ENCODE data around the gene ESYT3.

The ESYT3 gene

GRCh38 chr3:138450181-138450580 is 15.8 kb downstream of the ESYT3 start:
- Histone ChIP-seq H2AFZ (ENCODE audit: low read depth, low read length, severe bottlenecking) (no peak overlapping the region), H3K27me3 (ENCODE audit: low read length) (no peaks in the 10 kb centered on the region), H3K9me3 (ENCODE audit: insufficient read depth, low read length) (no peaks in the 10 kb centered on the region), H3K9me2 (replicated peaks; ENCODE audit: insufficient read depth, low read length) (no peaks in the 10 kb centered on the region), H3K9ac (ENCODE audit: low read length) (no peak overlapping the region), H3K36me3 (ENCODE audit: low read length) (no peaks in the 10 kb centered on the region), H3K79me2 (ENCODE audit: insufficient read depth, low read length) (no peaks in the 10 kb centered on the region), H3K4me2 (ENCODE audit: low read depth, low read length, poor library complexity, severe bottlenecking) (no peak overlapping the region), H3K4me3 (ENCODE audit: insufficient read depth, low read length, poor library complexity, severe bottlenecking) (no peak overlapping the region), H4K20me1 (ENCODE audit: low read depth, low read length) (no peaks in the 10 kb centered on the region), H3K27ac (ENCODE audit: low read depth, low read length) (no peak overlapping the region), H3F3A (ENCODE audit: insufficient read depth) (no peaks in the 10 kb centered on the region)
- TF ChIP-seq EZH2phosphoT487 (conservative IDR thresholded peaks at IDR 0.05; ENCODE audit: low read length) (no peak), CTCF (IDR thresholded peaks at IDR 0.05; ENCODE audit: insufficient read depth, low read length, poor library complexity, severe bottlenecking) (no peak)

GRCh38 chr3:138450704-138451424 is 16.4 kb downstream of the ESYT3 start:
- Histone ChIP-seq H3K9me2 (replicated peaks; ENCODE audit: insufficient read depth, low read length) (no peaks in the 10 kb centered on the region), H3K27ac (ENCODE audit: low read depth, low read length) (no peak overlapping the region), H3K9ac (ENCODE audit: low read length) (no peak overlapping the region), H4K20me1 (ENCODE audit: low read depth, low read length) (no peaks in the 10 kb centered on the region), H3F3A (ENCODE audit: insufficient read depth) (no peaks in the 10 kb centered on the region), H3K4me2 (ENCODE audit: low read depth, low read length, poor library complexity, severe bottlenecking) (no peak overlapping the region), H3K36me3 (ENCODE audit: low read length) (no peaks in the 10 kb centered on the region), H2AFZ (ENCODE audit: low read depth, low read length, severe bottlenecking) (no peak overlapping the region), H3K27me3 (ENCODE audit: low read length) (no peaks in the 10 kb centered on the region), H3K9me3 (ENCODE audit: insufficient read depth, low read length) (no peaks in the 10 kb centered on the region), H3K79me2 (ENCODE audit: insufficient read depth, low read length) (no peaks in the 10 kb centered on the region), H3K4me3 (ENCODE audit: insufficient read depth, low read length, poor library complexity, severe bottlenecking) (no peak overlapping the region)
- no peak for TF ChIP-seq EZH2phosphoT487 (conservative IDR thresholded peaks at IDR 0.05; ENCODE audit: low read length)
- TF ChIP-seq CTCF (IDR thresholded peaks at IDR 0.05; ENCODE audit: insufficient read depth, low read length, poor library complexity, severe bottlenecking): no peak

- Histone ChIP-seq H4K20me1 (ENCODE audit: low read depth, low read length) (no peaks in the 10 kb centered on the region), H3K36me3 (ENCODE audit: low read length) (no peaks in the 10 kb centered on the region), H3K79me2 (ENCODE audit: insufficient read depth, low read length) (no peaks in the 10 kb centered on the region), H3K27ac (ENCODE audit: low read depth, low read length) (no peak overlapping the region), H3K27me3 (ENCODE audit: low read length) (no peaks in the 10 kb centered on the region), H3F3A (ENCODE audit: insufficient read depth) (no peaks in the 10 kb centered on the region), H3K9me2 (replicated peaks; ENCODE audit: insufficient read depth, low read length) (no peaks in the 10 kb centered on the region), H3K9me3 (ENCODE audit: insufficient read depth, low read length) (no peaks in the 10 kb centered on the region), H3K9ac (ENCODE audit: low read length) (no peak overlapping the region), H3K4me3 (ENCODE audit: insufficient read depth, low read length, poor library complexity, severe bottlenecking) (no peak overlapping the region), H3K4me2 (ENCODE audit: low read depth, low read length, poor library complexity, severe bottlenecking) (no peak overlapping the region), H2AFZ (ENCODE audit: low read depth, low read length, severe bottlenecking) (no peak overlapping the region)
- TF ChIP-seq CTCF (IDR thresholded peaks at IDR 0.05; ENCODE audit: insufficient read depth, low read length, poor library complexity, severe bottlenecking) (no peak), EZH2phosphoT487 (conservative IDR thresholded peaks at IDR 0.05; ENCODE audit: low read length) (no peak)
These were observed 17.3 kb downstream of the ESYT3 start for GRCh38 chr3:138451595-138452162.
